ENCODE data around the gene CXXC5. TPM values are rescaled to one million over a fixed set of nuclear protein-coding genes. Genes with fewer than 3 reads are reported as not detected.
A peak's percentile ranks its signal among the peaks of the same experiment; 100 is the strongest.

The CXXC5 gene
- total and polyA plus RNA-seq, 2 of the 4 experiments (the other 2 are of a cell fraction), result 24.9 to 35.7 TPM

GRCh38 chr5:139726248-139726647 lies 78.1 kb downstream of the CXXC5 start:
- H3K4me2 ChIP-seq (ENCODE audit: low read depth, low read length), result no peak overlapping the region
- WGBS, 2 experiments (ENCODE audit: extremely low coverage in 2 of 2, insufficient read length in 1 of 2), result no CpG with 5 or more reads among the region's 3 CpGs
- no peak overlapping the region for H3K23ac ChIP-seq (ENCODE audit: low read depth, low read length)
- no peak for DNase-seq
- no peaks in the 10 kb centered on the region for H4K20me1 ChIP-seq (ENCODE audit: insufficient read depth, low read length)
- in situ Hi-C loops (cut with MboI; ENCODE audit: low sequenced_read_pairs), result no loop called here
- POLR2A ChIA-PET (ENCODE audit: unreplicated experiment), result no interaction called here
- no peak overlapping the region for H3K9ac ChIP-seq (ENCODE audit: low read depth, low read length)
- H2AK5ac ChIP-seq (ENCODE audit: low read depth, low read length), result 0 out of 2 replicates have a peak overlapping the region, but pooled peaks have one; percentile 43
- ATAC-seq (ENCODE audit: low read depth), result no peak
- H4K91ac ChIP-seq (ENCODE audit: insufficient read depth, low read depth, low read length), result no peak overlapping the region
- no peak overlapping the region for H3K27ac ChIP-seq (ENCODE audit: insufficient read depth, low read length)
- H3K4ac ChIP-seq (ENCODE audit: low read depth, low read length), result no peak overlapping the region
- H4K5ac ChIP-seq (ENCODE audit: low read depth, low read length), result no peak overlapping the region
- H4K8ac ChIP-seq (ENCODE audit: low read depth in 2 of 2, low read length in 2 of 2), result no peak overlapping the region
- H2BK120ac ChIP-seq (ENCODE audit: low read depth, low read length), result no peak overlapping the region
- H3K9me1 ChIP-seq (ENCODE audit: insufficient read depth, low read length), result peaks cover 18% of the 10 kb centered on the region
- no peaks in the 10 kb centered on the region for H3K9me3 ChIP-seq (ENCODE audit: control insufficient read depth, insufficient read depth, low read length)
- H3K27me3 ChIP-seq (ENCODE audit: control insufficient read depth, insufficient read depth, low read length), result no peaks in the 10 kb centered on the region
- H3K14ac ChIP-seq (replicated peaks; ENCODE audit: low read depth, low read length), result no peak overlapping the region
- no peaks in the 10 kb centered on the region for H3K36me3 ChIP-seq (ENCODE audit: control insufficient read depth, insufficient read depth, low read length)
- intact Hi-C loops (cut with micrococcal nuclease), result no loop called here
- no peak overlapping the region for H3K56ac ChIP-seq (ENCODE audit: extremely low read depth, insufficient read depth, low read length)
- no peak overlapping the region for H2BK5ac ChIP-seq (ENCODE audit: low read depth, low read length, poor library complexity, severe bottlenecking)
- dilution Hi-C loops (cut with HindIII; ENCODE audit: low sequenced_read_pairs, unreplicated experiment), result no loop called here
- no peaks in the 10 kb centered on the region for H3K79me1 ChIP-seq (ENCODE audit: low read depth in 1 of 2, low read length in 2 of 2)
- H3K4me1 ChIP-seq (ENCODE audit: control insufficient read depth, insufficient read depth, low read length), result peaks cover 12% of the 10 kb centered on the region
- no peak overlapping the region for H3K18ac ChIP-seq (ENCODE audit: low read depth, low read length)
- no peak overlapping the region for H3K4me3 ChIP-seq (ENCODE audit: insufficient read depth, low read depth, low read length)
- 0 out of 3 replicates have a peak overlapping the region, but pooled peaks have one; percentile 7 for H2BK15ac ChIP-seq (ENCODE audit: low read depth, low read length)
- TF ChIP-seq POLR2A (IDR thresholded peaks at IDR 0.05; ENCODE audit: low read depth, low read length) (no peak), MXI1 (IDR thresholded peaks at IDR 0.05; ENCODE audit: borderline replicate concordance, low read depth, low read length) (no peak), FOS (IDR thresholded peaks at IDR 0.05; ENCODE audit: low read depth, low read length) (no peak), CHD1 (IDR thresholded peaks at IDR 0.05; ENCODE audit: low read depth, low read length) (no peak), RAD21 (IDR thresholded peaks at IDR 0.05; ENCODE audit: low read length) (no peak), SMC3 (IDR thresholded peaks at IDR 0.05; ENCODE audit: low read depth, low read length) (no peak), CEBPB (IDR thresholded peaks at IDR 0.05; ENCODE audit: low read depth, low read length) (no peak)
- no peak overlapping the region for H2AFZ ChIP-seq (replicated peaks; ENCODE audit: low read length, poor library complexity)
- BruUV-seq (replicated peaks), result no TSS peak
- CTCF ChIA-PET, result no interaction called here
- no peak overlapping the region for H2BK20ac ChIP-seq (ENCODE audit: low read depth, low read length)
- H2AK9ac ChIP-seq (replicated peaks; ENCODE audit: low read depth, low read length, poor library complexity), result no peak overlapping the region

Measured in IMR-90 (cell line).